GM12878 (cell line): ENCODE data around the gene RAD51AP1.

Experiments used
- BMI1 ChIP-seq: fragments of 450-650 bp; IDR thresholded peaks from 2 replicates; pipeline ENCODE4 v1.6.1; 2016; ENCODE audit warnings: mild to moderate bottlenecking, moderate library complexity, borderline replicate concordance
- CTCF ChIP-seq, 3 experiments: IDR thresholded peaks in 2 of 3; conservative IDR thresholded peaks in 1 of 3; 2 replicates each; pipeline ENCODE4 v1.5.1; 2011; ENCODE audit warnings: low read depth in 3 of 3, low read length in 3 of 3, mild to moderate bottlenecking in 3 of 3, control low read depth in 2 of 3, moderate library complexity in 2 of 3, inconsistent platforms in 1 of 3, mixed read lengths in 1 of 3; ENCODE audit not compliant: control insufficient read depth in 2 of 3, insufficient read depth in 1 of 3; ENCODE audit errors: extremely low read depth in 1 of 3
- EP300 ChIP-seq, 2 experiments: fragments of 150-350 bp in 1 of 2; IDR thresholded peaks; 2 replicates each; pipeline ENCODE4 v1.6.1; 2011 to 2012; ENCODE audit warnings: low read depth in 2 of 2, low read length in 2 of 2, borderline replicate concordance in 1 of 2, improper control_type of control experiment in 1 of 2, inconsistent platforms in 1 of 2; ENCODE audit not compliant: control insufficient read depth in 1 of 2
- PAX8 ChIP-seq: fragments of 450-650 bp; IDR thresholded peaks from 2 replicates; pipeline ENCODE4 v1.6.1; 2017; ENCODE audit warnings: mild to moderate bottlenecking, moderate library complexity
- POLR2A ChIP-seq: IDR thresholded peaks from 2 replicates; pipeline ENCODE4 v1.6.1; 2011; ENCODE audit warnings: low read depth, mild to moderate bottlenecking, low read length
- POLR2AphosphoS2 ChIP-seq: IDR thresholded peaks from 2 replicates; pipeline ENCODE4 v1.6.1; 2011; ENCODE audit warnings: low read depth, mild to moderate bottlenecking, low read length, improper control_type of control experiment, moderate library complexity
- RAD21 ChIP-seq: IDR thresholded peaks from 2 replicates; pipeline ENCODE4 v1.6.1; 2011; ENCODE audit warnings: mild to moderate bottlenecking, low read depth, low read length, moderate library complexity; ENCODE audit not compliant: insufficient read depth
- RELA ChIP-seq: fragments of 450-650 bp; IDR thresholded peaks from 2 replicates; pipeline ENCODE4 v1.8.0; 2014; ENCODE audit warnings: borderline replicate concordance; ENCODE audit not compliant: partially characterized antibody
- SUZ12 ChIP-seq: fragments of 200-600 bp; sonication (generic); IDR thresholded peaks from one replicate; pipeline ENCODE4 v1.6.1; 2018; ENCODE audit warnings: antibody characterized with exemption, mild to moderate bottlenecking; ENCODE audit not compliant: unreplicated experiment

- no peak for TF ChIP-seq POLR2AphosphoS2
- TF ChIP-seq CTCF (IDR thresholded peaks at IDR 0.05 in 2 of 3, conservative IDR thresholded peaks at IDR 0.05 in 1 of 3; ENCODE audit: control insufficient read depth in 2 of 3, extremely low read depth in 1 of 3, insufficient read depth in 1 of 3, low read depth in 3 of 3, low read length in 3 of 3) = no peak
- no peak for TF ChIP-seq RELA
- no peak for TF ChIP-seq SUZ12
- no peak for TF ChIP-seq EP300 (IDR thresholded peaks at IDR 0.05; ENCODE audit: borderline replicate concordance in 1 of 2, control insufficient read depth in 1 of 2, low read depth in 2 of 2, low read length in 2 of 2)
- TF ChIP-seq BMI1 = no peak
- TF ChIP-seq POLR2A = no peak
- no peak for TF ChIP-seq RAD21
- TF ChIP-seq PAX8 = no peak
These were observed 20.5 kb upstream of the RAD51AP1 start for GRCh38 chr12:4518106-4518728.
